WTC11 (cell line): ENCODE measurements around the gene RABGEF1. TPM values are rescaled to one million over a fixed set of nuclear protein-coding genes. Genes with fewer than 3 reads are reported as not detected.
A peak's percentile ranks its signal among the peaks of the same experiment; 100 is the strongest.

Experiments used
- EMX1 ChIP-seq: fragments of 250-450 bp; sonication (Bioruptor Pico); IDR thresholded peaks from 2 replicates; pipeline ENCODE4 v1.8.0; 2021; ENCODE audit warnings: mild to moderate bottlenecking
- ESRRA ChIP-seq: sonication (generic); formaldehyde crosslinking; IDR thresholded peaks from 2 replicates; pipeline ENCODE4 v1.8.1; 2022; ENCODE audit warnings: mild to moderate bottlenecking, missing genetic modification reagents, borderline replicate concordance
- FOXJ3 ChIP-seq: sonication (generic); formaldehyde crosslinking; IDR thresholded peaks from 2 replicates; pipeline ENCODE4 v1.9.0; 2021; ENCODE audit warnings: missing genetic modification reagents, mild to moderate bottlenecking, borderline replicate concordance
- JUN ChIP-seq: sonication (generic); formaldehyde crosslinking; IDR thresholded peaks from 2 replicates; pipeline ENCODE4 v1.8.0; 2023; ENCODE audit warnings: mild to moderate bottlenecking, missing genetic modification reagents
- MXD4 ChIP-seq: fragments of 250-450 bp; sonication (Bioruptor Pico); IDR thresholded peaks from 2 replicates; pipeline ENCODE4 v1.8.0; 2021; ENCODE audit warnings: mild to moderate bottlenecking, moderate library complexity, borderline replicate concordance
- NFYB ChIP-seq: sonication (generic); formaldehyde crosslinking; conservative IDR thresholded peaks from 2 replicates; pipeline ENCODE4 v1.8.0; 2022; ENCODE audit warnings: low read depth, missing genetic modification reagents
- PRRX2 ChIP-seq: fragments of 250-450 bp; sonication (Bioruptor Pico); IDR thresholded peaks from 2 replicates; pipeline ENCODE4 v1.8.0; 2021; ENCODE audit warnings: mild to moderate bottlenecking
- TEAD4 ChIP-seq: sonication (generic); formaldehyde crosslinking; IDR thresholded peaks from 2 replicates; pipeline ENCODE4 v1.8.0; 2022; ENCODE audit warnings: mild to moderate bottlenecking, missing genetic modification reagents
- TP53 ChIP-seq: sonication (generic); formaldehyde crosslinking; IDR thresholded peaks from 2 replicates; pipeline ENCODE4 v1.8.1; 2023; ENCODE audit warnings: mild to moderate bottlenecking, missing genetic modification reagents
- ZNF263 ChIP-seq: sonication (generic); formaldehyde crosslinking; IDR thresholded peaks from 2 replicates; pipeline ENCODE4 v1.8.1; 2022; ENCODE audit warnings: low read depth, mild to moderate bottlenecking, moderate library complexity, missing genetic modification reagents
- ZNF317 ChIP-seq: sonication (generic); formaldehyde crosslinking; IDR thresholded peaks from 2 replicates; pipeline ENCODE4 v1.8.1; 2023; ENCODE audit warnings: low read depth, mild to moderate bottlenecking, moderate library complexity, missing genetic modification reagents, borderline replicate concordance
- ZNF671 ChIP-seq: fragments of 250-450 bp; sonication (Bioruptor Pico); IDR thresholded peaks from 2 replicates; pipeline ENCODE4 v1.8.0; 2021; ENCODE audit warnings: mild to moderate bottlenecking
- total RNA-seq: library from RNA; stranded (reverse); gene quantifications from 3 replicates; pipeline ENCODE4 v1.2.3, GENCODE V29; 2021
- TF ChIP-seq, protein P1 (sequence below): sonication (generic); formaldehyde crosslinking; IDR thresholded peaks from 2 replicates; pipeline ENCODE4 v1.8.0; 2023; ENCODE audit warnings: mild to moderate bottlenecking, missing genetic modification reagents
- TF ChIP-seq, protein P2 (sequence below): fragments of 250-450 bp; sonication (Bioruptor Pico); IDR thresholded peaks from 2 replicates; pipeline ENCODE4 v1.9.0; 2021; ENCODE audit warnings: mild to moderate bottlenecking
- TF ChIP-seq, protein P3 (sequence below): sonication (generic); formaldehyde crosslinking; IDR thresholded peaks from 2 replicates; pipeline ENCODE4 v1.8.0; 2023; ENCODE audit warnings: missing genetic modification reagents
- TF ChIP-seq, protein P4 (sequence below): sonication (generic); formaldehyde crosslinking; IDR thresholded peaks from 2 replicates; pipeline ENCODE4 v1.8.1; 2023; ENCODE audit warnings: mild to moderate bottlenecking, missing genetic modification reagents
- TF ChIP-seq, protein P5 (sequence below): sonication (generic); formaldehyde crosslinking; conservative IDR thresholded peaks from 2 replicates; pipeline ENCODE4 v1.8.1; 2023; ENCODE audit warnings: mild to moderate bottlenecking, low read depth, missing genetic modification reagents, moderate library complexity
- TF ChIP-seq, protein P6 (sequence below): sonication (generic); formaldehyde crosslinking; IDR thresholded peaks from 2 replicates; pipeline ENCODE4 v1.8.1; 2023; ENCODE audit warnings: mild to moderate bottlenecking, moderate library complexity, missing genetic modification reagents
- TF ChIP-seq, protein P7 (sequence below): sonication (generic); formaldehyde crosslinking; IDR thresholded peaks from 2 replicates; pipeline ENCODE4 v1.8.0; 2022; ENCODE audit warnings: missing genetic modification reagents
- TF ChIP-seq, protein P8 (sequence below): sonication (generic); formaldehyde crosslinking; IDR thresholded peaks from 2 replicates; pipeline ENCODE4 v1.8.1; 2023; ENCODE audit warnings: mild to moderate bottlenecking, missing genetic modification reagents, borderline replicate concordance

Gene RABGEF1
- total RNA-seq, 1 experiment from 2014 or later, result 18.1 TPM

DNA sequence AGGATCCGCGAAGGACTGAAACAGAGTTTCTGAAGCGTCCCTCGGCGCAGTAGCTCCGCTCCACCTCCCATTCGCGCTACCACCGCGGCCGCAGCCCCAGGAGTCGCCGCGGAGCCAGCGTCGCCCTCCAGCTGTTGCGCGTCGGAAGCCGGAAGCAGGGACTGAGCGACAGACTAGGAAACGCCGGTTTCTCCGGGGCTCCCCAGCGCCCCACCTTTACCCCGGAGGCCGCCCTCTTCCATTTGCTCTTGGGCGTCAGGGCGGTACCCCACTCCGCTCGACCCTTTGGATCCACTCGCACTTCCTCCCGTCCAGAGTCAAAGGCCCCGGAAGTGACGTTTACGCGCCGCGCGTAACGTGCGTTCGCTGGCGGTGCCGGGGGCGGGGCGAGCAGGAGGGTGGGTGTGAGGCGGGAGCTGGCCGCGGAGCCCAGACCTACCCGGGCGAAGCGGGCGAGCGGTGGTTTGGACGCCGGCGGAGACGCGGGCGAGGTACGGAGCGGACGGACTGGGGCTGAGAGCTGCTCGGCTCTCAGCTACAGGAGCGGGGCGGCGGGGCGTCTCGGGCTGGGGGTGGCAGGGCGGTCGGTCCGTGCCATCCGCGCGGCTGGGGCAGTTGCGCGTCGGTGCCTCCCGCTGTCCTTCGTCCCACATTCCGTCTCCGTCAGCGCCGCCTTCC is at the start of gene RABGEF1 (continued):
- TF ChIP-seq ESRRA (CRISPR knock-in tag), result peak; percentile 57; the same call in 1 of the 2 replicates
- TF ChIP-seq, protein P1, sequence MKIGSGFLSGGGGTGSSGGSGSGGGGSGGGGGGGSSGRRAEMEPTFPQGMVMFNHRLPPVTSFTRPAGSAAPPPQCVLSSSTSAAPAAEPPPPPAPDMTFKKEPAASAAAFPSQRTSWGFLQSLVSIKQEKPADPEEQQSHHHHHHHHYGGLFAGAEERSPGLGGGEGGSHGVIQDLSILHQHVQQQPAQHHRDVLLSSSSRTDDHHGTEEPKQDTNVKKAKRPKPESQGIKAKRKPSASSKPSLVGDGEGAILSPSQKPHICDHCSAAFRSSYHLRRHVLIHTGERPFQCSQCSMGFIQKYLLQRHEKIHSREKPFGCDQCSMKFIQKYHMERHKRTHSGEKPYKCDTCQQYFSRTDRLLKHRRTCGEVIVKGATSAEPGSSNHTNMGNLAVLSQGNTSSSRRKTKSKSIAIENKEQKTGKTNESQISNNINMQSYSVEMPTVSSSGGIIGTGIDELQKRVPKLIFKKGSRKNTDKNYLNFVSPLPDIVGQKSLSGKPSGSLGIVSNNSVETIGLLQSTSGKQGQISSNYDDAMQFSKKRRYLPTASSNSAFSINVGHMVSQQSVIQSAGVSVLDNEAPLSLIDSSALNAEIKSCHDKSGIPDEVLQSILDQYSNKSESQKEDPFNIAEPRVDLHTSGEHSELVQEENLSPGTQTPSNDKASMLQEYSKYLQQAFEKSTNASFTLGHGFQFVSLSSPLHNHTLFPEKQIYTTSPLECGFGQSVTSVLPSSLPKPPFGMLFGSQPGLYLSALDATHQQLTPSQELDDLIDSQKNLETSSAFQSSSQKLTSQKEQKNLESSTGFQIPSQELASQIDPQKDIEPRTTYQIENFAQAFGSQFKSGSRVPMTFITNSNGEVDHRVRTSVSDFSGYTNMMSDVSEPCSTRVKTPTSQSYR (CRISPR knock-in tag), result no peak
- TF ChIP-seq, protein P2, sequence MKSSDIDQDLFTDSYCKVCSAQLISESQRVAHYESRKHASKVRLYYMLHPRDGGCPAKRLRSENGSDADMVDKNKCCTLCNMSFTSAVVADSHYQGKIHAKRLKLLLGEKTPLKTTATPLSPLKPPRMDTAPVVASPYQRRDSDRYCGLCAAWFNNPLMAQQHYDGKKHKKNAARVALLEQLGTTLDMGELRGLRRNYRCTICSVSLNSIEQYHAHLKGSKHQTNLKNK (CRISPR knock-in tag), result no peak
- TF ChIP-seq TP53, result no peak
- TF ChIP-seq, protein P3, sequence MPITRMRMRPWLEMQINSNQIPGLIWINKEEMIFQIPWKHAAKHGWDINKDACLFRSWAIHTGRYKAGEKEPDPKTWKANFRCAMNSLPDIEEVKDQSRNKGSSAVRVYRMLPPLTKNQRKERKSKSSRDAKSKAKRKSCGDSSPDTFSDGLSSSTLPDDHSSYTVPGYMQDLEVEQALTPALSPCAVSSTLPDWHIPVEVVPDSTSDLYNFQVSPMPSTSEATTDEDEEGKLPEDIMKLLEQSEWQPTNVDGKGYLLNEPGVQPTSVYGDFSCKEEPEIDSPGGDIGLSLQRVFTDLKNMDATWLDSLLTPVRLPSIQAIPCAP, result no peak
- no peak for TF ChIP-seq MXD4 (CRISPR knock-in tag)
- TF ChIP-seq, protein P4, sequence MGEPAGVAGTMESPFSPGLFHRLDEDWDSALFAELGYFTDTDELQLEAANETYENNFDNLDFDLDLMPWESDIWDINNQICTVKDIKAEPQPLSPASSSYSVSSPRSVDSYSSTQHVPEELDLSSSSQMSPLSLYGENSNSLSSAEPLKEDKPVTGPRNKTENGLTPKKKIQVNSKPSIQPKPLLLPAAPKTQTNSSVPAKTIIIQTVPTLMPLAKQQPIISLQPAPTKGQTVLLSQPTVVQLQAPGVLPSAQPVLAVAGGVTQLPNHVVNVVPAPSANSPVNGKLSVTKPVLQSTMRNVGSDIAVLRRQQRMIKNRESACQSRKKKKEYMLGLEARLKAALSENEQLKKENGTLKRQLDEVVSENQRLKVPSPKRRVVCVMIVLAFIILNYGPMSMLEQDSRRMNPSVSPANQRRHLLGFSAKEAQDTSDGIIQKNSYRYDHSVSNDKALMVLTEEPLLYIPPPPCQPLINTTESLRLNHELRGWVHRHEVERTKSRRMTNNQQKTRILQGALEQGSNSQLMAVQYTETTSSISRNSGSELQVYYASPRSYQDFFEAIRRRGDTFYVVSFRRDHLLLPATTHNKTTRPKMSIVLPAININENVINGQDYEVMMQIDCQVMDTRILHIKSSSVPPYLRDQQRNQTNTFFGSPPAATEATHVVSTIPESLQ (CRISPR knock-in tag), result no peak
- no peak for TF ChIP-seq TEAD4
- TF ChIP-seq EMX1, result no peak
- TF ChIP-seq, protein P5, sequence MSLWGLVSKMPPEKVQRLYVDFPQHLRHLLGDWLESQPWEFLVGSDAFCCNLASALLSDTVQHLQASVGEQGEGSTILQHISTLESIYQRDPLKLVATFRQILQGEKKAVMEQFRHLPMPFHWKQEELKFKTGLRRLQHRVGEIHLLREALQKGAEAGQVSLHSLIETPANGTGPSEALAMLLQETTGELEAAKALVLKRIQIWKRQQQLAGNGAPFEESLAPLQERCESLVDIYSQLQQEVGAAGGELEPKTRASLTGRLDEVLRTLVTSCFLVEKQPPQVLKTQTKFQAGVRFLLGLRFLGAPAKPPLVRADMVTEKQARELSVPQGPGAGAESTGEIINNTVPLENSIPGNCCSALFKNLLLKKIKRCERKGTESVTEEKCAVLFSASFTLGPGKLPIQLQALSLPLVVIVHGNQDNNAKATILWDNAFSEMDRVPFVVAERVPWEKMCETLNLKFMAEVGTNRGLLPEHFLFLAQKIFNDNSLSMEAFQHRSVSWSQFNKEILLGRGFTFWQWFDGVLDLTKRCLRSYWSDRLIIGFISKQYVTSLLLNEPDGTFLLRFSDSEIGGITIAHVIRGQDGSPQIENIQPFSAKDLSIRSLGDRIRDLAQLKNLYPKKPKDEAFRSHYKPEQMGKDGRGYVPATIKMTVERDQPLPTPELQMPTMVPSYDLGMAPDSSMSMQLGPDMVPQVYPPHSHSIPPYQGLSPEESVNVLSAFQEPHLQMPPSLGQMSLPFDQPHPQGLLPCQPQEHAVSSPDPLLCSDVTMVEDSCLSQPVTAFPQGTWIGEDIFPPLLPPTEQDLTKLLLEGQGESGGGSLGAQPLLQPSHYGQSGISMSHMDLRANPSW (CRISPR knock-in tag), result no peak
- TF ChIP-seq ZNF263 (CRISPR knock-in tag), result no peak
- TF ChIP-seq JUN, result no peak
- TF ChIP-seq, protein P6, sequence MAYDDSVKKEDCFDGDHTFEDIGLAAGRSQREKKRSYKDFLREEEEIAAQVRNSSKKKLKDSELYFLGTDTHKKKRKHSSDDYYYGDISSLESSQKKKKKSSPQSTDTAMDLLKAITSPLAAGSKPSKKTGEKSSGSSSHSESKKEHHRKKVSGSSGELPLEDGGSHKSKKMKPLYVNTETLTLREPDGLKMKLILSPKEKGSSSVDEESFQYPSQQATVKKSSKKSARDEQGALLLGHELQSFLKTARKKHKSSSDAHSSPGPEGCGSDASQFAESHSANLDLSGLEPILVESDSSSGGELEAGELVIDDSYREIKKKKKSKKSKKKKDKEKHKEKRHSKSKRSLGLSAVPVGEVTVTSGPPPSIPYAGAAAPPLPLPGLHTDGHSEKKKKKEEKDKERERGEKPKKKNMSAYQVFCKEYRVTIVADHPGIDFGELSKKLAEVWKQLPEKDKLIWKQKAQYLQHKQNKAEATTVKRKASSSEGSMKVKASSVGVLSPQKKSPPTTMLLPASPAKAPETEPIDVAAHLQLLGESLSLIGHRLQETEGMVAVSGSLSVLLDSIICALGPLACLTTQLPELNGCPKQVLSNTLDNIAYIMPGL (CRISPR knock-in tag), result peak; percentile 63
- TF ChIP-seq, protein P7, sequence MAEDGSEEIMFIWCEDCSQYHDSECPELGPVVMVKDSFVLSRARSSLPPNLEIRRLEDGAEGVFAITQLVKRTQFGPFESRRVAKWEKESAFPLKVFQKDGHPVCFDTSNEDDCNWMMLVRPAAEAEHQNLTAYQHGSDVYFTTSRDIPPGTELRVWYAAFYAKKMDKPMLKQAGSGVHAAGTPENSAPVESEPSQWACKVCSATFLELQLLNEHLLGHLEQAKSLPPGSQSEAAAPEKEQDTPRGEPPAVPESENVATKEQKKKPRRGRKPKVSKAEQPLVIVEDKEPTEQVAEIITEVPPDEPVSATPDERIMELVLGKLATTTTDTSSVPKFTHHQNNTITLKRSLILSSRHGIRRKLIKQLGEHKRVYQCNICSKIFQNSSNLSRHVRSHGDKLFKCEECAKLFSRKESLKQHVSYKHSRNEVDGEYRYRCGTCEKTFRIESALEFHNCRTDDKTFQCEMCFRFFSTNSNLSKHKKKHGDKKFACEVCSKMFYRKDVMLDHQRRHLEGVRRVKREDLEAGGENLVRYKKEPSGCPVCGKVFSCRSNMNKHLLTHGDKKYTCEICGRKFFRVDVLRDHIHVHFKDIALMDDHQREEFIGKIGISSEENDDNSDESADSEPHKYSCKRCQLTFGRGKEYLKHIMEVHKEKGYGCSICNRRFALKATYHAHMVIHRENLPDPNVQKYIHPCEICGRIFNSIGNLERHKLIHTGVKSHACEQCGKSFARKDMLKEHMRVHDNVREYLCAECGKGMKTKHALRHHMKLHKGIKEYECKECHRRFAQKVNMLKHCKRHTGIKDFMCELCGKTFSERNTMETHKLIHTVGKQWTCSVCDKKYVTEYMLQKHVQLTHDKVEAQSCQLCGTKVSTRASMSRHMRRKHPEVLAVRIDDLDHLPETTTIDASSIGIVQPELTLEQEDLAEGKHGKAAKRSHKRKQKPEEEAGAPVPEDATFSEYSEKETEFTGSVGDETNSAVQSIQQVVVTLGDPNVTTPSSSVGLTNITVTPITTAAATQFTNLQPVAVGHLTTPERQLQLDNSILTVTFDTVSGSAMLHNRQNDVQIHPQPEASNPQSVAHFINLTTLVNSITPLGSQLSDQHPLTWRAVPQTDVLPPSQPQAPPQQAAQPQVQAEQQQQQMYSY (CRISPR knock-in tag), result no peak
- no peak for TF ChIP-seq ZNF671 (CRISPR knock-in tag)
- no peak for TF ChIP-seq NFYB (CRISPR knock-in tag)
- TF ChIP-seq, protein P8, sequence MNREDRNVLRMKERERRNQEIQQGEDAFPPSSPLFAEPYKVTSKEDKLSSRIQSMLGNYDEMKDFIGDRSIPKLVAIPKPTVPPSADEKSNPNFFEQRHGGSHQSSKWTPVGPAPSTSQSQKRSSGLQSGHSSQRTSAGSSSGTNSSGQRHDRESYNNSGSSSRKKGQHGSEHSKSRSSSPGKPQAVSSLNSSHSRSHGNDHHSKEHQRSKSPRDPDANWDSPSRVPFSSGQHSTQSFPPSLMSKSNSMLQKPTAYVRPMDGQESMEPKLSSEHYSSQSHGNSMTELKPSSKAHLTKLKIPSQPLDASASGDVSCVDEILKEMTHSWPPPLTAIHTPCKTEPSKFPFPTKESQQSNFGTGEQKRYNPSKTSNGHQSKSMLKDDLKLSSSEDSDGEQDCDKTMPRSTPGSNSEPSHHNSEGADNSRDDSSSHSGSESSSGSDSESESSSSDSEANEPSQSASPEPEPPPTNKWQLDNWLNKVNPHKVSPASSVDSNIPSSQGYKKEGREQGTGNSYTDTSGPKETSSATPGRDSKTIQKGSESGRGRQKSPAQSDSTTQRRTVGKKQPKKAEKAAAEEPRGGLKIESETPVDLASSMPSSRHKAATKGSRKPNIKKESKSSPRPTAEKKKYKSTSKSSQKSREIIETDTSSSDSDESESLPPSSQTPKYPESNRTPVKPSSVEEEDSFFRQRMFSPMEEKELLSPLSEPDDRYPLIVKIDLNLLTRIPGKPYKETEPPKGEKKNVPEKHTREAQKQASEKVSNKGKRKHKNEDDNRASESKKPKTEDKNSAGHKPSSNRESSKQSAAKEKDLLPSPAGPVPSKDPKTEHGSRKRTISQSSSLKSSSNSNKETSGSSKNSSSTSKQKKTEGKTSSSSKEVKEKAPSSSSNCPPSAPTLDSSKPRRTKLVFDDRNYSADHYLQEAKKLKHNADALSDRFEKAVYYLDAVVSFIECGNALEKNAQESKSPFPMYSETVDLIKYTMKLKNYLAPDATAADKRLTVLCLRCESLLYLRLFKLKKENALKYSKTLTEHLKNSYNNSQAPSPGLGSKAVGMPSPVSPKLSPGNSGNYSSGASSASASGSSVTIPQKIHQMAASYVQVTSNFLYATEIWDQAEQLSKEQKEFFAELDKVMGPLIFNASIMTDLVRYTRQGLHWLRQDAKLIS (CRISPR knock-in tag), result no peak
- TF ChIP-seq PRRX2 (CRISPR knock-in tag), result no peak
- TF ChIP-seq FOXJ3 (CRISPR knock-in tag), result no peak
- no peak for TF ChIP-seq ZNF317 (CRISPR knock-in tag)
